Measurements from ENCODE around the gene SLC34A1.

The SLC34A1 gene

GRCh38 chr5:177443144-177443983, 59.1 kb downstream of the SLC34A1 start:
- Mint-ChIP-seq H3K27me3 (no peaks in the 10 kb centered on the region), H3K27ac (peak overlapping the region; percentile 46), H3K4me3 (no peak overlapping the region), H3K9me3 (no peaks in the 10 kb centered on the region), H3K36me3 (peaks cover 29% of the 10 kb centered on the region), H3K4me1 (peaks cover 37% of the 10 kb centered on the region)
- ATAC-seq, result no peak

GRCh38 chr5:177444106-177445051, 60.1 kb downstream of the SLC34A1 start:
- H3K27ac Mint-ChIP-seq, result peak overlapping the region; percentile 46
- no peak overlapping the region for H3K4me3 Mint-ChIP-seq
- peaks cover 22% of the 10 kb centered on the region for H3K36me3 Mint-ChIP-seq
- ATAC-seq, result no peak
- H3K4me1 Mint-ChIP-seq, result peaks cover 46% of the 10 kb centered on the region
- H3K27me3 Mint-ChIP-seq, result no peaks in the 10 kb centered on the region
- no peaks in the 10 kb centered on the region for H3K9me3 Mint-ChIP-seq

- Mint-ChIP-seq H3K9me3 (no peaks in the 10 kb centered on the region), H3K27ac (peak overlapping the region; percentile 46), H3K27me3 (no peaks in the 10 kb centered on the region), H3K4me3 (peak overlapping the region; percentile 80), H3K36me3 (peaks cover 13% of the 10 kb centered on the region), H3K4me1 (peaks cover 48% of the 10 kb centered on the region)
- ATAC-seq, result no peak
Measured at GRCh38 chr5:177445052-177445916, 61.0 kb downstream of the SLC34A1 start.

- Mint-ChIP-seq H3K4me3 (peak overlapping the region; percentile 80), H3K4me1 (peaks cover 48% of the 10 kb centered on the region), H3K27me3 (no peaks in the 10 kb centered on the region), H3K9me3 (no peaks in the 10 kb centered on the region), H3K27ac (peak overlapping the region; percentile 46), H3K36me3 (peaks cover 13% of the 10 kb centered on the region)
- ATAC-seq, result no peak
Measured at GRCh38 chr5:177445917-177446199, 61.6 kb downstream of the SLC34A1 start.

GRCh38 chr5:177446200-177447065, 62.2 kb downstream of the SLC34A1 start, which contains the start of gene PRR7:
Gene PRR7, plus strand, starts transcription at chr5:177446814. Its CDS starts 8,254 bp downstream, at chr5:177455068.
- Mint-ChIP-seq H3K4me1 (peaks cover 48% of the 10 kb centered on the region), H3K27me3 (no peaks in the 10 kb centered on the region), H3K27ac (peak within 1 kb of the TSS; percentile 46), H3K9me3 (no peaks in the 10 kb centered on the region), H3K36me3 (peaks cover 10% of the 10 kb centered on the region), H3K4me3 (peak within 1 kb of the TSS; percentile 80)
- ATAC-seq, result peak; percentile 83

- Mint-ChIP-seq H3K36me3 (peaks cover 3% of the 10 kb centered on the region), H3K9me3 (no peaks in the 10 kb centered on the region), H3K27me3 (no peaks in the 10 kb centered on the region), H3K4me3 (peak overlapping the region; percentile 33), H3K4me1 (peaks cover 52% of the 10 kb centered on the region), H3K27ac (no peak overlapping the region)
- peak; percentile 24 for ATAC-seq
Measured at GRCh38 chr5:177447066-177447610, 62.9 kb downstream of the SLC34A1 start.

GRCh38 chr5:177447611-177448243, 63.5 kb downstream of the SLC34A1 start:
- H3K4me3 Mint-ChIP-seq, result peak overlapping the region; percentile 52
- peak overlapping the region; percentile 24 for H3K27ac Mint-ChIP-seq
- ATAC-seq, result no peak
- H3K4me1 Mint-ChIP-seq, result peaks cover 54% of the 10 kb centered on the region
- H3K27me3 Mint-ChIP-seq, result no peaks in the 10 kb centered on the region
- H3K9me3 Mint-ChIP-seq, result no peaks in the 10 kb centered on the region
- no peaks in the 10 kb centered on the region for H3K36me3 Mint-ChIP-seq

All from stimulated activated memory B cell treated with anti-CD40 and anti-IgM and Interleukin-4, amounts not matched to agents 10 μg/mL and 1 μg/mL and 100 μg/mL, for 72 hours (primary cell).